ENCODE measurements around the gene TIAM2.

The TIAM2 gene

DNA sequence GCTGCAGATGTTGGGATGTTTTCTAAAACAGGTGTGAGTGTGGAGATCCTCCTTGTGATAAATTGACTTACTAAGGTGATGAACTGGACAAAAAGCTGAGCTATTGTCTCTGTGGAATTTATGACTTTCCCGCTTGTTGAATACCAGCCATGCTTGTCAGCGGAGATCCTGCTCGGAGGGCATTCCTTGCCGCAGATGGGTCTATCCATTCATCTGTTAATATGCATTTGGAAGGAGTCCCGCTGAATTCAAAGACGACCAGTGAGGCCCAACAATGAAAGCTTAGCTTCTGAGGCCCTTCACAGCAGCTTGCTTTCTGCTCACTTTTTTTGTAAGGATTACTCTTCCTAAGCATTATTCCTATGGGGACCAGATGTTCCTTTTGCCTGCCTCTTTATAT, 124.9 kb downstream of the TIAM2 start:
- no peaks in the 10 kb centered on the region for H3K27me3 ChIP-seq (ENCODE audit: insufficient read depth, poor library complexity, severe bottlenecking)
- H3K4me3 ChIP-seq (ENCODE audit: severe bottlenecking) = no peak overlapping the region
- H3K36me3 ChIP-seq (ENCODE audit: low read depth) = no peaks in the 10 kb centered on the region
- ATAC-seq (ENCODE audit: low read depth) = no peak
- H3K27ac ChIP-seq (ENCODE audit: poor library complexity, severe bottlenecking) = no peak overlapping the region
- DNase-seq (ENCODE audit: low spot score) = no peak
- TF ChIP-seq, protein P1, sequence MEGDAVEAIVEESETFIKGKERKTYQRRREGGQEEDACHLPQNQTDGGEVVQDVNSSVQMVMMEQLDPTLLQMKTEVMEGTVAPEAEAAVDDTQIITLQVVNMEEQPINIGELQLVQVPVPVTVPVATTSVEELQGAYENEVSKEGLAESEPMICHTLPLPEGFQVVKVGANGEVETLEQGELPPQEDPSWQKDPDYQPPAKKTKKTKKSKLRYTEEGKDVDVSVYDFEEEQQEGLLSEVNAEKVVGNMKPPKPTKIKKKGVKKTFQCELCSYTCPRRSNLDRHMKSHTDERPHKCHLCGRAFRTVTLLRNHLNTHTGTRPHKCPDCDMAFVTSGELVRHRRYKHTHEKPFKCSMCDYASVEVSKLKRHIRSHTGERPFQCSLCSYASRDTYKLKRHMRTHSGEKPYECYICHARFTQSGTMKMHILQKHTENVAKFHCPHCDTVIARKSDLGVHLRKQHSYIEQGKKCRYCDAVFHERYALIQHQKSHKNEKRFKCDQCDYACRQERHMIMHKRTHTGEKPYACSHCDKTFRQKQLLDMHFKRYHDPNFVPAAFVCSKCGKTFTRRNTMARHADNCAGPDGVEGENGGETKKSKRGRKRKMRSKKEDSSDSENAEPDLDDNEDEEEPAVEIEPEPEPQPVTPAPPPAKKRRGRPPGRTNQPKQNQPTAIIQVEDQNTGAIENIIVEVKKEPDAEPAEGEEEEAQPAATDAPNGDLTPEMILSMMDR (IDR thresholded peaks at IDR 0.05; ENCODE audit: poor library complexity, severe bottlenecking) = no peak
- H3K4me1 ChIP-seq (ENCODE audit: insufficient read depth, poor library complexity, severe bottlenecking) = no peaks in the 10 kb centered on the region
- H3K9me3 ChIP-seq (ENCODE audit: severe bottlenecking) = no peaks in the 10 kb centered on the region

DNA sequence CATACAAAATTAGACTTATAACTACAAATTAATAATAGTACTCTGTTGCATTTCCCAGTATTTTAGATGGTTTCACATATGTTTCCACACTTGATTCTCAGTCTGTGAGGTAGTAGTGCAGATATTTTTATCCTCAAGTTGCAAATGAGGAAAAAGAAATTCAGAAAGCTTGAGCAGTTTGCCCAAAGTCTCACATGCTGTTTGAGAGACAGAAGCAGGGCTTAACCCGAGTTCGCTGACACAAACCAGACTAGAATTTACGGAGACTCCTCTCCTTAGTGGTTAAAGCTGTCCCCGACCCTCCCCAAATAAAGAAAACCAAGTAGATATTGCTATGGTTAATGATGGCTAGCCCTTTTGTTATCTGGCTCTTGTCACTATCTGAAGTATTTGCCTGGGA, 126.2 kb downstream of the TIAM2 start:
- H3K27me3 ChIP-seq (ENCODE audit: insufficient read depth, poor library complexity, severe bottlenecking) = no peaks in the 10 kb centered on the region
- H3K27ac ChIP-seq (ENCODE audit: poor library complexity, severe bottlenecking) = no peak overlapping the region
- DNase-seq (ENCODE audit: low spot score) (no peak), ATAC-seq (ENCODE audit: low read depth) (no peak)
- TF ChIP-seq, protein P1 (IDR thresholded peaks at IDR 0.05; ENCODE audit: poor library complexity, severe bottlenecking) = no peak
- no peak overlapping the region for H3K4me3 ChIP-seq (ENCODE audit: severe bottlenecking)
- no peaks in the 10 kb centered on the region for H3K9me3 ChIP-seq (ENCODE audit: severe bottlenecking)
- H3K4me1 ChIP-seq (ENCODE audit: insufficient read depth, poor library complexity, severe bottlenecking) = no peaks in the 10 kb centered on the region
- H3K36me3 ChIP-seq (ENCODE audit: low read depth) = no peaks in the 10 kb centered on the region

DNA sequence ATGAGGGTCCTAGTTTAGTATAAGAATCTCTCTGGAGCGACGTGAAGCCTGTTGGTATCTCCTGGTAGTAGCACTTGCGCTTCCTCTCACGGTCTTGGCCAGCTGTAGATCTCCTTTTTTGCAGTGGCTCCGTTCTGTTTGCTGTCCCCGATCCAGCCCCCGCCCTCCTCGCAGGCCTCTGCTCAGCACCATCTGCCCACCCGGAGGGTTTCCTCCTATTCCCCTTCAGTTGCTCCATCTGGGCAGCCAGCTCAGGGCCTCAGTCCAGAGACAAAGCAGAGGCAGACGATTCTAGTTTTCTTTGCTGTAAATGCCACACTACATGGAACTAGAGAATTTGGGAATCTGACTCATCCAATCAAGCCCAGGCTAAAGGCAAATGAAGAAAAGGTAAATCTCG, 126.6 kb downstream of the TIAM2 start:
- no peaks in the 10 kb centered on the region for H3K36me3 ChIP-seq (ENCODE audit: low read depth)
- H3K9me3 ChIP-seq (ENCODE audit: severe bottlenecking) = no peaks in the 10 kb centered on the region
- TF ChIP-seq, protein P1 (IDR thresholded peaks at IDR 0.05; ENCODE audit: poor library complexity, severe bottlenecking) = no peak
- H3K4me3 ChIP-seq (ENCODE audit: severe bottlenecking) = no peak overlapping the region
- no peak overlapping the region for H3K27ac ChIP-seq (ENCODE audit: poor library complexity, severe bottlenecking)
- DNase-seq (ENCODE audit: low spot score) (no peak), ATAC-seq (ENCODE audit: low read depth) (no peak)
- H3K27me3 ChIP-seq (ENCODE audit: insufficient read depth, poor library complexity, severe bottlenecking) = no peaks in the 10 kb centered on the region
- no peaks in the 10 kb centered on the region for H3K4me1 ChIP-seq (ENCODE audit: insufficient read depth, poor library complexity, severe bottlenecking)

DNA sequence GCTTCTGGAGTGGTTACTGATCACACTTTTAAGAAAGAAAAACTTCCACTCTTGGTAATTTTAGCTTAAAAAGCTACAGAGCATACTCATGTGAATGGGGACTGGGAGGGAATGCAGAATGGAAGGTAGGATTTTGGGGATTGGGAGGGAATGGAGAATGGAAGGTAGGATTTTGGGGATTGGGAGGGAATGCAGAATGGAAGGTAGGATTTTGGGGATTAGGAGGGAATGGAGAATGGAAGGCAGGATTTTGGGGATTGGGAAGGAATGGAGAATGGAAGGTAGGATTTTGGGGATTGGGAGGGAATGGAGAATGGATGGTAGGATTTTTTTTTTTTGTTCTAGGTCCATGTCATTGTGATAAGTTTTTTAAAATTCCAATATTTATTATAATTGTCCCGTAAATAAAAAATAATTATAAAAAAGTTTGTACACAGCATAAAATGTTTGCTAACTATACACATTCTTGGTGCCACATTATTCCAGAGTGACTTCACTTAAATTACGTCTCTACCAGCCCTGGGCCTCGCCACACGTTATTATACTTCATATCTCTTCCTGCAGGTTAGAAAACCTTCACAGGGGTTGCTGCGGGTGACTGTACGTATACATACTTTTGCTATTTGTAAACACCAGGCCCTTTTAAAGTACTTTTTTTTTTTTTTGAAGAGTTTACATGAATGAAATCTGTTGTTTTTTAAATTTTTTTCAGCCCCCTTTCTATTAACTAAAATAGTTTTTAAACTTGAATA, 127.3 kb downstream of the TIAM2 start:
- ATAC-seq (ENCODE audit: low read depth) (no peak), DNase-seq (ENCODE audit: low spot score) (no peak)
- TF ChIP-seq, protein P1 (IDR thresholded peaks at IDR 0.05; ENCODE audit: poor library complexity, severe bottlenecking) = no peak
- Histone ChIP-seq H3K9me3 (ENCODE audit: severe bottlenecking) (no peaks in the 10 kb centered on the region), H3K36me3 (ENCODE audit: low read depth) (no peaks in the 10 kb centered on the region), H3K4me1 (ENCODE audit: insufficient read depth, poor library complexity, severe bottlenecking) (no peaks in the 10 kb centered on the region), H3K27me3 (ENCODE audit: insufficient read depth, poor library complexity, severe bottlenecking) (no peaks in the 10 kb centered on the region), H3K27ac (ENCODE audit: poor library complexity, severe bottlenecking) (no peak overlapping the region), H3K4me3 (ENCODE audit: severe bottlenecking) (no peak overlapping the region)

DNA sequence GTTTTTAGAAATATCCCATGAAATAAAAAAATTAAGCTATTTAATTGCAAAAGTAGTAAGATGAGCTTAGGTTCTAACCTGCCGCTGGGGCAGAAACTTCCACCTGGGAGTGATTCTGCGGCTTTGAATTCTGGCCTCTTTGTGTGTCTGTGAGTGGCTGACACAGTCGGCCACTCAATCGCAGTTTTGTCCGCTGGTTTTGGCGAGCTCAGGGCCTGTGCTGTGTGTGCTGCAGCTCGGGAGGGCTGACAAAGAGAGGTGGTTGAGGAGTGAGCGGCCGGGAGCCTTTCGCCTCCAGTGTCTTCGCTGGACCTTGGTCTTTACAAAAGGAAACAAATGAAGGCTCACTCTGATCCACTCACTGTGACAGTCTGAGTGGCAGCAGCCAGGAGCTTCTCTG, 128.4 kb downstream of the TIAM2 start:
- Histone ChIP-seq H3K27ac (ENCODE audit: poor library complexity, severe bottlenecking) (no peak overlapping the region), H3K4me3 (ENCODE audit: severe bottlenecking) (no peak overlapping the region)

More for the DNA sequence above, 128.4 kb downstream of the TIAM2 start:
- TF ChIP-seq, protein P1 (IDR thresholded peaks at IDR 0.05; ENCODE audit: poor library complexity, severe bottlenecking) = no peak
- H3K9me3 ChIP-seq (ENCODE audit: severe bottlenecking) = no peaks in the 10 kb centered on the region
- DNase-seq (ENCODE audit: low spot score) (no peak), ATAC-seq (ENCODE audit: low read depth) (no peak)
- H3K4me1 ChIP-seq (ENCODE audit: insufficient read depth, poor library complexity, severe bottlenecking) = no peaks in the 10 kb centered on the region
- H3K27me3 ChIP-seq (ENCODE audit: insufficient read depth, poor library complexity, severe bottlenecking) = no peaks in the 10 kb centered on the region
- H3K36me3 ChIP-seq (ENCODE audit: low read depth) = no peaks in the 10 kb centered on the region
